HEK293 (cell line): Measurements from ENCODE around the gene ARHGEF28.

ENCODE experiments used
- CTCF ChIA-PET: fragments of 350-600 bp; formaldehyde crosslinking; extraction: SDS; loops from one replicate; lab custom pipeline; 2021; ENCODE audit warnings: antibody characterized with exemption; lab: Yijun Ruan, JAX
- POLR2A ChIA-PET: fragments of 300-600 bp; formaldehyde crosslinking; extraction: SDS; loops from one replicate; lab custom pipeline; 2020; ENCODE audit warnings: antibody characterized with exemption, inconsistent platforms; lab: Yijun Ruan, JAX
- H3K27ac ChIP-seq: fragments of 200-500 bp; sonication (Bioruptor generic); 2 replicates; pipeline ENCODE4 v1.5.1; 2014; ENCODE audit warnings: low read depth, low read length, control low read depth, inconsistent platforms; ENCODE audit errors: extremely low read depth
- H3K36me3 ChIP-seq, 2 experiments: fragments of 200-500 bp in 1 of 2; sonication (Bioruptor generic) in 1 of 2; 1 replicate in 1 of 2; 2 replicates in 1 of 2; pipeline ENCODE4 v1.5.1; 2014 to 2017; ENCODE audit warnings: inconsistent platforms in 2 of 2, low read length in 2 of 2; ENCODE audit not compliant: control insufficient read depth in 2 of 2, insufficient read depth in 1 of 2
- H3K4me1 ChIP-seq: fragments of 200-500 bp; sonication (Bioruptor generic); 2 replicates; pipeline ENCODE4 v1.5.1; 2014; ENCODE audit warnings: mild to moderate bottlenecking, low read length, inconsistent platforms; ENCODE audit not compliant: control insufficient read depth, insufficient read depth
- H3K4me3 ChIP-seq: 2 replicates; pipeline ENCODE4 v1.5.1; 2011; ENCODE audit warnings: low read depth, mild to moderate bottlenecking, control low read depth, low read length, moderate library complexity
- H3K9me3 ChIP-seq: fragments of 200-500 bp; sonication (Bioruptor generic); 2 replicates; pipeline ENCODE4 v1.5.1; 2014; ENCODE audit warnings: low read depth, low read length, inconsistent platforms; ENCODE audit not compliant: control insufficient read depth, insufficient read depth
- GFI1B ChIP-seq: fragments of 450-650 bp; formaldehyde crosslinking; IDR thresholded peaks from 2 replicates; pipeline ENCODE4 v1.5.1; 2016; ENCODE audit warnings: missing biosample characterization, missing genetic modification characterization
- GLI4 ChIP-seq: fragments of 450-650 bp; formaldehyde crosslinking; IDR thresholded peaks from 2 replicates; pipeline ENCODE4 v1.5.1; 2016; ENCODE audit warnings: missing biosample characterization, missing genetic modification characterization
- INSM2 ChIP-seq: fragments of 450-650 bp; formaldehyde crosslinking; IDR thresholded peaks from 2 replicates; pipeline ENCODE4 v1.5.1; 2016; ENCODE audit warnings: missing biosample characterization, missing genetic modification characterization
- PATZ1 ChIP-seq: fragments of 450-650 bp; formaldehyde crosslinking; IDR thresholded peaks from 2 replicates; pipeline ENCODE4 v1.5.1; 2016; ENCODE audit warnings: missing biosample characterization, missing genetic modification characterization
- PRDM1 ChIP-seq: fragments of 450-650 bp; formaldehyde crosslinking; IDR thresholded peaks from 2 replicates; pipeline ENCODE4; 2016; ENCODE audit warnings: missing biosample characterization, missing genetic modification characterization
- REPIN1 ChIP-seq: fragments of 450-650 bp; formaldehyde crosslinking; IDR thresholded peaks from 2 replicates; pipeline ENCODE4 v1.5.1; 2017; ENCODE audit warnings: missing biosample characterization, missing genetic modification characterization, low read depth
- TSHZ1 ChIP-seq: fragments of 450-650 bp; formaldehyde crosslinking; IDR thresholded peaks from 2 replicates; pipeline ENCODE4 v1.5.1; 2016; ENCODE audit warnings: missing biosample characterization, missing genetic modification characterization, borderline replicate concordance
- ZNF292 ChIP-seq: fragments of 450-650 bp; formaldehyde crosslinking; IDR thresholded peaks from 2 replicates; pipeline ENCODE4 v1.5.1; 2016; ENCODE audit warnings: low read depth, missing biosample characterization, missing genetic modification characterization, borderline replicate concordance
- ZNF362 ChIP-seq: fragments of 450-650 bp; formaldehyde crosslinking; IDR thresholded peaks from 2 replicates; pipeline ENCODE4 v1.5.1; 2016; ENCODE audit warnings: missing biosample characterization, missing genetic modification characterization
- ZNF449 ChIP-seq: fragments of 450-650 bp; formaldehyde crosslinking; IDR thresholded peaks from 2 replicates; pipeline ENCODE4 v1.5.1; 2017; ENCODE audit warnings: missing biosample characterization, mild to moderate bottlenecking, missing genetic modification characterization, moderate library complexity
- ZNF473 ChIP-seq: fragments of 450-650 bp; formaldehyde crosslinking; IDR thresholded peaks from 2 replicates; pipeline ENCODE4 v1.5.1; 2017; ENCODE audit warnings: missing biosample characterization, missing genetic modification characterization
- ZNF521 ChIP-seq: fragments of 450-650 bp; formaldehyde crosslinking; IDR thresholded peaks from 2 replicates; pipeline ENCODE4 v1.5.1; 2017; ENCODE audit warnings: missing biosample characterization, mild to moderate bottlenecking, missing genetic modification characterization
- ZNF600 ChIP-seq: fragments of 450-650 bp; formaldehyde crosslinking; IDR thresholded peaks from 2 replicates; pipeline ENCODE4 v1.5.1; 2016; ENCODE audit warnings: missing biosample characterization, missing genetic modification characterization
- ZNF660 ChIP-seq: fragments of 450-650 bp; IDR thresholded peaks from 2 replicates; pipeline ENCODE4 v1.5.1; 2018; ENCODE audit warnings: missing biosample characterization, mild to moderate bottlenecking, missing genetic modification characterization
- ZSCAN4 ChIP-seq: fragments of 450-650 bp; formaldehyde crosslinking; IDR thresholded peaks from 2 replicates; pipeline ENCODE4 v1.5.1; 2017; ENCODE audit warnings: missing biosample characterization, missing genetic modification characterization

ARHGEF28 gene

GRCh38 chr5:73822989-73823339, 197.0 kb downstream of the ARHGEF28 start:
- POLR2A ChIA-PET = interaction anchor here (1.0 kb wide), 1 partner anchor 1927 kb away, joined by 3 read pairs; no protein-coding TSS in a partner anchor
- CTCF ChIA-PET = interaction anchor here (0.6 kb wide), 1 partner anchor 39 kb away, joined by 3 read pairs; no protein-coding TSS in a partner anchor
- no peak overlapping the region for H3K27ac ChIP-seq
- H3K4me1 ChIP-seq = peaks cover 16% of the 10 kb centered on the region
- no peaks in the 10 kb centered on the region for H3K36me3 ChIP-seq
- no peak overlapping the region for H3K4me3 ChIP-seq
- no peaks in the 10 kb centered on the region for H3K9me3 ChIP-seq
- TF ChIP-seq ZNF660 (tag by site-specific recombination) = 0 out of 2 replicates have a peak, but pooled peaks have one; percentile 28
- peak; percentile 55 for TF ChIP-seq PRDM1 (tag by site-specific recombination)
- no peak for TF ChIP-seq ZNF521 (tag by site-specific recombination)
- peak; percentile 22; the same call in 1 of the 2 replicates for TF ChIP-seq ZNF449 (tag by site-specific recombination)
- TF ChIP-seq REPIN1 (tag by site-specific recombination) = no peak
- TF ChIP-seq ZNF292 = no peak
- no peak for TF ChIP-seq ZNF600 (tag by site-specific recombination)

- Histone ChIP-seq H3K36me3 (no peaks in the 10 kb centered on the region), H3K9me3 (no peaks in the 10 kb centered on the region), H3K4me3 (no peak overlapping the region), H3K4me1 (peaks cover 16% of the 10 kb centered on the region)
- ChIA-PET POLR2A (no interaction called here), CTCF (no interaction called here)
- TF ChIP-seq ZSCAN4 (tag by site-specific recombination) (no peak), ZNF362 (no peak), ZNF473 (no peak), GFI1B (tag by site-specific recombination) (no peak), INSM2 (tag by site-specific recombination) (no peak), PATZ1 (tag by site-specific recombination) (no peak), TSHZ1 (tag by site-specific recombination) (no peak), GLI4 (tag by site-specific recombination) (no peak)
- TF ChIP-seq, all 188 proteins: peak for 0
- no peak overlapping the region for H3K27ac ChIP-seq
Measured at GRCh38 chr5:73823508-73823925, 197.5 kb downstream of the ARHGEF28 start.
